Activated naive CD4-positive, alpha-beta T cell treated with anti-CD3 and anti-CD28 coated beads, Interleukin-2, amount 50 U/mL, for 24 hours (primary cell): ENCODE results near the gene USHBP1.
"Not testable (repeated sequence)": the region's sequence is repeated elsewhere in the genome, so short reads cannot be mapped to it uniquely, and the experiment has no call there.

ENCODE experiments used
- H3K27ac Mint-ChIP-seq: one replicate; pipeline ENCODE4 v1.8.0; 2021; ENCODE audit warnings: mild to moderate bottlenecking, mixed read lengths
- H3K27me3 Mint-ChIP-seq: one replicate; pipeline ENCODE4 v1.8.0; 2021; ENCODE audit warnings: mixed read lengths
- H3K36me3 Mint-ChIP-seq: one replicate; pipeline ENCODE4 v1.8.0; 2021; ENCODE audit warnings: mixed read lengths
- H3K4me1 Mint-ChIP-seq: one replicate; pipeline ENCODE4 v1.8.0; 2021; ENCODE audit warnings: mixed read lengths
- H3K4me3 Mint-ChIP-seq: one replicate; pipeline ENCODE4 v1.8.0; 2021; ENCODE audit warnings: mild to moderate bottlenecking, mixed read lengths
- H3K9me3 Mint-ChIP-seq: one replicate; pipeline ENCODE4 v1.8.0; 2021; ENCODE audit warnings: mixed read lengths

The USHBP1 gene

GRCh38 chr19:17303167-17303939 is 38.8 kb upstream of the USHBP1 start, which contains the start of gene ABHD8:
TSS of gene ABHD8 (minus strand) at chr19:17303425. CDS start at chr19:17301616, 1,809 bp downstream.
- H3K4me1 Mint-ChIP-seq, result peaks cover 43% of the 10 kb centered on the region
- H3K4me3 Mint-ChIP-seq, result peak within 1 kb of the TSS; percentile 78
- H3K9me3 Mint-ChIP-seq, result no peaks in the 10 kb centered on the region
- H3K27me3 Mint-ChIP-seq, result no peaks in the 10 kb centered on the region
- peak within 1 kb of the TSS; percentile 30 for H3K27ac Mint-ChIP-seq
- no peaks in the 10 kb centered on the region for H3K36me3 Mint-ChIP-seq

- Mint-ChIP-seq H3K4me1 (peaks cover 37% of the 10 kb centered on the region), H3K9me3 (no peaks in the 10 kb centered on the region)
Observed at GRCh38 chr19:17302391-17303166, 38.0 kb upstream of the USHBP1 start.

GRCh38 chr19:17300992-17301619 is 36.6 kb upstream of the USHBP1 start:
- Mint-ChIP-seq H3K27ac (no peak overlapping the region), H3K36me3 (no peaks in the 10 kb centered on the region), H3K27me3 (no peaks in the 10 kb centered on the region), H3K9me3 (no peaks in the 10 kb centered on the region), H3K4me1 (peaks cover 29% of the 10 kb centered on the region), H3K4me3 (no peak overlapping the region)

More at GRCh38 chr19:17302391-17303166, 38.0 kb upstream of the USHBP1 start:
- H3K4me3 Mint-ChIP-seq, result peak overlapping the region; percentile 78
- H3K36me3 Mint-ChIP-seq, result no peaks in the 10 kb centered on the region
- H3K27me3 Mint-ChIP-seq, result no peaks in the 10 kb centered on the region
- peak overlapping the region; percentile 30 for H3K27ac Mint-ChIP-seq

GRCh38 chr19:17296976-17297375 is 32.4 kb upstream of the USHBP1 start:
- Mint-ChIP-seq H3K9me3 (no peaks in the 10 kb centered on the region), H3K4me3 (no peak overlapping the region), H3K36me3 (no peaks in the 10 kb centered on the region), H3K27ac (no peak overlapping the region), H3K27me3 (no peaks in the 10 kb centered on the region), H3K4me1 (peaks cover 5% of the 10 kb centered on the region)

GRCh38 chr19:17296273-17296672 is 31.7 kb upstream of the USHBP1 start:
- Mint-ChIP-seq H3K27ac (no peak overlapping the region), H3K4me1 (no peaks in the 10 kb centered on the region), H3K9me3 (no peaks in the 10 kb centered on the region), H3K4me3 (no peak overlapping the region), H3K27me3 (no peaks in the 10 kb centered on the region), H3K36me3 (no peaks in the 10 kb centered on the region)

- H3K9me3 Mint-ChIP-seq, H3K4me1 Mint-ChIP-seq, H3K36me3 Mint-ChIP-seq, H3K27me3 Mint-ChIP-seq, H3K4me3 Mint-ChIP-seq, H3K27ac Mint-ChIP-seq: not testable (repeated sequence)
Observed at GRCh38 chr19:17295551-17295950, 31.0 kb upstream of the USHBP1 start.

GRCh38 chr19:17294051-17294891 is 29.7 kb upstream of the USHBP1 start:
- Mint-ChIP-seq H3K36me3 (no peaks in the 10 kb centered on the region), H3K27ac (no peak overlapping the region), H3K27me3 (no peaks in the 10 kb centered on the region), H3K4me1 (no peaks in the 10 kb centered on the region), H3K9me3 (no peaks in the 10 kb centered on the region), H3K4me3 (no peak overlapping the region)

- Mint-ChIP-seq H3K4me3 (no peak overlapping the region), H3K4me1 (no peaks in the 10 kb centered on the region), H3K27ac (no peak overlapping the region), H3K27me3 (no peaks in the 10 kb centered on the region), H3K9me3 (no peaks in the 10 kb centered on the region), H3K36me3 (no peaks in the 10 kb centered on the region)
Observed at GRCh38 chr19:17293605-17294004, 29.1 kb upstream of the USHBP1 start.

- Mint-ChIP-seq H3K27me3 (no peaks in the 10 kb centered on the region), H3K4me3 (peak overlapping the region; percentile 84), H3K4me1 (no peaks in the 10 kb centered on the region), H3K36me3 (no peaks in the 10 kb centered on the region), H3K9me3 (no peaks in the 10 kb centered on the region), H3K27ac (peak overlapping the region; percentile 56)
Observed at GRCh38 chr19:17292301-17293074, 27.9 kb upstream of the USHBP1 start.

- H3K36me3 Mint-ChIP-seq, result no peaks in the 10 kb centered on the region
- no peaks in the 10 kb centered on the region for H3K9me3 Mint-ChIP-seq
- no peaks in the 10 kb centered on the region for H3K4me1 Mint-ChIP-seq
- H3K27ac Mint-ChIP-seq, result no peak overlapping the region
- H3K4me3 Mint-ChIP-seq, result no peak overlapping the region
- H3K27me3 Mint-ChIP-seq, result no peaks in the 10 kb centered on the region
Observed at GRCh38 chr19:17289489-17289888, 24.9 kb upstream of the USHBP1 start.

GRCh38 chr19:17286752-17287151 is 22.2 kb upstream of the USHBP1 start:
- Mint-ChIP-seq H3K27me3 (no peaks in the 10 kb centered on the region), H3K4me1 (no peaks in the 10 kb centered on the region), H3K36me3 (no peaks in the 10 kb centered on the region), H3K9me3 (no peaks in the 10 kb centered on the region), H3K27ac (no peak overlapping the region), H3K4me3 (no peak overlapping the region)

GRCh38 chr19:17286263-17286662 is 21.7 kb upstream of the USHBP1 start:
- Mint-ChIP-seq H3K4me3 (no peak overlapping the region), H3K27ac (no peak overlapping the region), H3K4me1 (no peaks in the 10 kb centered on the region), H3K9me3 (no peaks in the 10 kb centered on the region), H3K36me3 (no peaks in the 10 kb centered on the region), H3K27me3 (no peaks in the 10 kb centered on the region)

- H3K36me3 Mint-ChIP-seq, result no peaks in the 10 kb centered on the region
- H3K4me3 Mint-ChIP-seq, result no peak overlapping the region
- no peak overlapping the region for H3K27ac Mint-ChIP-seq
- H3K27me3 Mint-ChIP-seq, result no peaks in the 10 kb centered on the region
- H3K9me3 Mint-ChIP-seq, result no peaks in the 10 kb centered on the region
- H3K4me1 Mint-ChIP-seq, result no peaks in the 10 kb centered on the region
Observed at GRCh38 chr19:17285415-17286135, 21.0 kb upstream of the USHBP1 start.

GRCh38 chr19:17283504-17283996 is 19.0 kb upstream of the USHBP1 start:
- no peak overlapping the region for H3K4me3 Mint-ChIP-seq
- no peaks in the 10 kb centered on the region for H3K9me3 Mint-ChIP-seq
- H3K27ac Mint-ChIP-seq, result no peak overlapping the region
- no peaks in the 10 kb centered on the region for H3K36me3 Mint-ChIP-seq
- no peaks in the 10 kb centered on the region for H3K27me3 Mint-ChIP-seq
- no peaks in the 10 kb centered on the region for H3K4me1 Mint-ChIP-seq
